GM21737 (cell line): ENCODE measurements around the gene XDH.
A peak's percentile ranks its signal among the peaks of the same experiment; 100 is the strongest.

Experiments
- ATAC-seq: cut with Tn5 transposase; IDR thresholded peaks from one replicate; pipeline ENCODE4 v1.9.1; 2021; ENCODE audit warnings: mild to moderate bottlenecking, moderate library complexity; ENCODE audit not compliant: unreplicated experiment

Gene XDH

DNA sequence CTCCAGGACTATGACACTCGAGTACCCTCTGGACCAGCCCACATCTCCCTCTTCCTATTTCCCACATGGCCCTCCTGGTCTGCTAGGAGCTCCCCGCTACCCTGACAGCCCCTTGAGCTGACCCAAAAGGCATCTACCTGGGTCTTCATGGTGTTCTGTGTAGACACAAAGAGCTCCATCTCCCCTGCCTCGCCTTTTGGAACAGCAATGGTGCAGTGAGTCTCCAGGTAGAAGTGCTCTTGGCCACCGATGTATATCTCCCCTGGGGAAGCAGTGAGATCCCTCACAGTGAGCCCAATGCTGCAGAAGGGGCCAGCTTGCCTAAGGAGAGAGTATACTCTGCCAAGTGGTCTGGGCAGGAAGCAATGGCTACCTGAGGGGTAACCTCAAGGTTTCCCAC, 47.8 kb downstream of the XDH start:
- no peak for ATAC-seq

DNA sequence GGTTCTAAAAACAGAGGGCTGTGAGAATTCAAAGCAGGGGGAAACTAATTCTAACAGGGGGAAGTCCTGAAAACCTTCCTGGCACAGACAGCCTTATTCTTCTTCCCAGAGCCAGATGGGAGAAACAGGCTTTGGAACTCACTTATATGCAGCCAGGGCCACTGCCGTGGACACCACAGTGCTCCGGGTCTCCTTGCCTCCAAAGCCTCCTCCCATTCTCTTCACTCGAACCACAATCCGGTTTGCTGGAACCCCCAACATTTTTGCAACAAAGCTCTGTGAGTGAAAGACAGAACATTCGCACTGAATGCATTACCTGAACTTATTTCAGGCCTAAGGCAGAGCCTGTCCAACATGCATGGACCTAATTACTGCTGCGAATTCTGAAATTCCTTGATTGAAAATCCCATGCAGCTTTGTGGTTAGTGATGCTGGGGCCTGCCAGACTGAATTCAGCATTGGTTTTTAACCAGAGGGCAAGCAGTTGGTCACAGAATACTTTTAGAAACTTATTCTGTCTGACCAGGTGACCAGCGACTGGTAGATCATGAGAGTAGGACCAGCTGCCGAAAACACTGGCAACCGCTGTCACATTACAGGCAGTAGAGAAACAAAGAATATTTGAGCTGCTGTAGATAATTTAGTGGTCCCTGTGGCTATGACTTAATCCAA, 48.6 kb downstream of the XDH start:
- no peak for ATAC-seq

DNA sequence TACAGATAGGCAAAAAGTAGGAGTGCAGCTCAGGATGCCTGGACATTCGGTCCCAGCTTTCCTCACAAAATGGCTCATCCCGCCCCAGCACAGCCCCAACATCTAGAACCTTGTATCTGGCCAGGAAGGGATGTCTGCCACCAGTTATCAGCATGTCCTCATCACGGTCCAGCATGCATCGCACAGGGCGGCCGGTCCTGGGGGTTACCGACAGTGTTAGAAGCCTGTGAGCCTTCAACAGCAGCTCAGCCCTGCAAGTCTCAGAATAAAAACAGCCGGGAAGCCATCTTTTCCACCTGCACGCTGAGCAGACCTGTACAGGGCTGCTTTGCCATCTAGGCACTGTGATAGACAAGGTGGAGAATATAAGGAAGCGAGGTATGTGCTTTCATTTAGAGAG, 49.2 kb downstream of the XDH start:
- ATAC-seq: no peak

DNA sequence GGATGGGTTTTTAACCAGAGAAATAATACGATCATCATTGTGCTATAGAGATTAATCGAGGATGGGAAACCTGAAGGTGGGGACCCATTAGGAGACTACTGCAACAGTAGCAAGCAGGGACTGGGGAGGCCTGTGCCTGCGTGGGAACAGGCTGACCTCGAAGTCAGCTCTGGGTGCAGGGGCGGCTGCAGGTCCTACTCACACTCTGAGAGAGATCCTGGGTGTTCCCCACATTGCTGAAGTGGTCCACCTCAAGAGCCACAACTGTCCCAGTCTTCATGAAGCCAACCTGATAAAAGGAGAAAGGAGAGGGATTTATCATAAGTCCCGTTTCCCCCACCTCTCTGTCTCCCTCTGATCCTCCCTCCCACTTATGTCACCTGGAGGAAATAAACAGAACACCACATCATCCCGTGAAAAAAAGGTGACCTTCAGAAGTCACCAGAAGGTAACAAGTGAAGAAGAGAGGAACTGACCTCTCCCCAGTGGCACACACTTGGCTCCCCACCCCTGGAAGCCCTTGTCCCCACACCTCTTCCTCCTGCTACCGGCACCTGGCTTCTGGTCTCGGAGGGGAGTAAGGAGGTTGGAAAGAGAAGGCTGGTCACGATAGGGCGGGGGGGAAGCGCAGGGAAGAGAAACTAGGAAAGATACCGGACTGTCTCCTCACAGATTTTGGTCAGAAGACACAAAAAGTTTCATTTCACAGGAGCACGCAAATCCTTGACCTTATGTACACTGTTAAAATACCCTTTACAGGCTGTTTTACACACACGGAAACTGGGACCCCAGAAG, 50.4 kb downstream of the XDH start:
- no peak for ATAC-seq

DNA sequence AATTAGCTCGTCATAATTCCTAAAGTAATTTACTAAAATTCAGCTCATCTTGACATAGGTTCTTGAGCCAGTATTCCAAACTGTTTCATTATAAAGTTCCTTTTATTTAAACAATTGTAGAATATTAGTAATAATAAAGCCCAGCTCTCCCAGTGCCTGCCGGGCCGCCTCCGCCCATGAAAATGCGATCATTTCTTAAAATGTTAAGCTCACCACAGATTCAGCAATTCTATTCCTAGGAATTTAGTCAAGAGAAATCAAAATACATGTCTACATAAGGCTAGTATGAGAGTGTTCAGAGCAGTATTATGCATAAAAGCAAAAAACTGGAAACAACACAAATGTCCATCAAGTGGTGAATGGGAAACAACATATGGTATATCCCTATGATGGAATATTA, 52.0 kb downstream of the XDH start:
- ATAC-seq: no peak

DNA sequence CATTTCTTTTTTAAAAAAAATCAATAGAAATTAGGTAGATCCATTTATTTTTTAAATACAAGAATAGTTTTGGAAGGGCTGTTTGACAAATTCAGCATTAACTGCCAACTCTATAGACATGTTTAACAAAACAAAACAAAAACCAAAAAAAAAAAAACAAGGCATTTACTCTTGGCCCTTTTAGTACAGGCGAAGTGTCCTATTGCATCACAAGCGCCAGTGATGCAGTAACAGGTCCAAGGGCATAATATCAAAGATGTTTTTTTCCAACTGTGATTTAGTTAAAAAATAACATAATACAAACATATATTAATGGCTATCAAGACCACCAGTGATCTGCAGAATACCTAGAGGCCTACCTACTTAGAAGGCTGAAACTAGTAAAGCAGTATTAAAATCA, 55.3 kb downstream of the XDH start:
- no peak for ATAC-seq

DNA sequence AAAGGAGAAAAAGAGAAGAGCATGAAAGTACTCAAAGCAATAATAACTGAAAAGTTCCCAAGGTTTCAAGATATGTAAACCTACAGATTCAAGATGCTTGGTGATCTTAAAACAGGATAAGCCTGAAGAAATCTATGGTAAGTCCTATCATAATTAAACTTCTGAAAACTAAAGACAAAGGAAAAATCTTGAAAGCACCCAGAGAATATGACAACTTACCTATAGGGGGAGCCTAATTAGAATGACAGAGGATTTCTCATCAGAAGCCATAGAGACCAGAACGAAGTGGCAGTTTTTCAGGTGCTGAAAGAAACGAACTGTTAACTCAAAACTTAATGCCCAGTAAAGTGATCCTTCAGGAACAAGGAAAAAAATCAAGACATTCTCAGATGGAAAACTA, 59.7 kb downstream of the XDH start:
- no peak for ATAC-seq

DNA sequence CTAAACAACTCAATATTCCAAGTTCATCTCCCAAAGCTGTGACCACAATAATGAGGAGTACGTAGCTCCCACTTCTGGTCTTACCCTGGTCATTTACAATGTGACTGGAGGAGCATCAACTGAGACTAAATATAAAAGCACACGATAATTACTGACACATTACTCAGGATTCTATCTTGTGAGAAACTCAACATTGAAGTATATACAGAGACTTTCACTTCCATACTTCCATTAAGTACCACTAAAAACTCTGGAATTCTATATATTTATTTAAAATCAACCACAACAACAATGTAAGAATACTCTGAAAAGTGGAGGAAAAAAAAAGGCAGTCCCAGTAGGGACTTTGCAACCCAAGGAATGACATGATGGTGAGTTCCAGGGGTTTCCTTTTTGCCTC, 61.4 kb downstream of the XDH start:
- ATAC-seq: no peak

DNA sequence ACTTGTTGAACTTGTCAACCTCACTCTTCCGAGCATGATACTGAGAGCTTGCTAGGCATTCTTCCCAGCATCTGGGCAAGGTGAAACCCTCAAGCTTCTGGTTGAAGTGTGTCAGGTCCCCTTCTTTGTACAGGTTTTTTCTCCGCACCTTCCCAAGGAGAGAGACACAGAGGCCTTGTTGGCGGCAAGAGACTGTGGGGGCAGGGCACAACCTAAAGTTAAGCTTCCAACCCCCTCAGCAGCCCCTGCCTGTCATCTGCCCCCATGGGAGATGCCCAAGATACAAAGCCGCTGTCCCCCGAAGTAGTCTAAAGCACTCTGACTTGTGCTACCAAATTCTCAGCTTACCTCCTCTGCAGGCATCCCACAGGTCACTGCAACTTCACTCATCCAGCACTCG, 64.9 kb downstream of the XDH start:
- ATAC-seq: no peak

DNA sequence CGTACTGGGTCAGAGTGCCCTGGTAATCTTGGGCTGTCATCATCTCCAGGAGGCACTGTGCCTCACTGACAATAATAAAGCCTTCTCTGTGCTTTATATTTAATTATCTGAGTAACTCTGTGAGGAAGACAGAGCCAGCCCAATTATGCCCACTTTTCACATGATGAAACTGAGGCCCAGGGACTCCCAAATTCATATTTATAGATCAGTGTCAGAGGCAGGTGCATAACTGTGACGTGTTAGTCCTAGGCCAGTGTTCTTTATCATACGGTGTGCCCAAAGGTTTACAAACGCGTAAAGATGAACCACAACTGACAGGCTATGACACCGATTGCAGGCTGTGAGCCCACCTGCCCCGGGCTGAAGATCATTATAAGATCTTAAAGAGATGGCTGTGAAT, 65.4 kb downstream of the XDH start:
- ATAC-seq: no peak

DNA sequence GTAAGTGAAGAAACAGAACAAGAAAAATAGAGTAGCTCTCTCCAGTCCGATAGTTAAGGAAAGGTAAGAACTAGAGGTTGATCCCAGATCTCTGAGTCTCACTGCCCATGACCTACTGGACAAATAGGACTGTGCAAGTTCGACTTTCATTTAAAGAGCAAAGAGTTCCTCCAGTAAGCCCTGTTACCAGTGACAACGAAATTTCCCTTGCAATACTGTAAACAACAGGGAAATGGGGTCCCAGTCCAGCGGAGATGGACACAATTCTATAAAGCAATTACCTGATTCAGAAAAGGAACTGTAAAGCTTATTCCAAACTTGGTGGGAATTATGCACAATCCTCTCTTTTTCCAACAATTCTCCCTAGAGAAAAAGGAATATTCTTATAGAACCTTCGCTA, 65.9 kb downstream of the XDH start:
- ATAC-seq: no peak

DNA sequence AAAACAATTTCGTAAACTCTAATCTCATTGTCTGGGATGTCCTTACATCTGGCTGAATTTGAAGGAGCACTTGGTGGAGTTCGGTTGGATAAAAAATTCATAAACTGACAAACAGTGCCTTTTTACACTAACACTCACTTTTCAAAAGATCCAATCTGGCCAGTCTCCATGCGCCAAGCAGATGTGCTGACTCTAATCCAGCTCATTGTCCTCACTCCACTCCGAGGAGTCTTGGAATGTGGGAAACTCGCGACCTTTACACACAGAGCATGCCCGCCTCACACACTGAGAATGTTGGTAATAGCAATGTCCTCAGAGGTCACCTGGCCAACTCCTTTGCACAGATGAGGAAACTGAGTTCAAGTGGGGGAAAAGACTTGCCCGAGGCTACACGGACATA, 66.8 kb downstream of the XDH start:
- ATAC-seq: no peak

DNA sequence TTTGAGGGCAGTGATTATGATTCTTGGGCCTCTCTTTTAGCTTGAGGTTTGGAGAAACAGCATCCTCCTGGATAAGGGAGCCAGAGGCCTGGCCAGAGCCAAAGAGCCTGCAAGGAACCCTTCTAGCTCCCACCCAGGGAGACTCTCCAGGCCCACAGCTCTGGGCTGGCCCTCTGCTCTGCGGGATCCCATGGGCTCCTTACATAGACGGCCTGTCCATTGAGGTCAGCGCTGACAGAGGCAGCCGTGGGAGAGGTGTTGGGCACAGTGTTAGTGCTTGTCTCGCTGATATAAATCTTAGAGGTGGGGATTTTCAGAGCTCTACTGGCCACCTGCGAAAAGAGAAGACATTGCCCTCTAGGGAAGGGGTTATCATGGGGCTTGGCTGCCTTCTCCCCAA, 67.2 kb downstream of the XDH start:
- ATAC-seq: no peak

DNA sequence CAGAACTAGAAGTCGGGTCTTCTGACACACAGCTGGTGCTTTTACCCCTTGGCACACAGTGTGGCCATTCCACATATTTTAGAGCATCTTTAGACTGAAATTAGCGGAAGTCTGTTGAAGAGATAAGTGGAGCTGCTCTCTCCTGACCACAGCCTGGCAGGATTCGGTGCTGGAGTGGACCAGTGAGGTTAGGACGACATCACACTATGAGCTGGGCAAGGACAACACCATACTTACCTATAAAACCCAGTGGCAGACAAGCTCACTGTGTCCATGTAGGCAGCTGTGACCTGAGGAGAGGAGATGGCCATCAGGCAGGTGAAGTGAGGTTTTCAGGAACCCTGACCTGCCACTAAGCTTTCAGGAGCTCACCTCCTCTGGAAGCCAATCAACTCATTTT, 70.1 kb downstream of the XDH start:
- no peak for ATAC-seq

DNA sequence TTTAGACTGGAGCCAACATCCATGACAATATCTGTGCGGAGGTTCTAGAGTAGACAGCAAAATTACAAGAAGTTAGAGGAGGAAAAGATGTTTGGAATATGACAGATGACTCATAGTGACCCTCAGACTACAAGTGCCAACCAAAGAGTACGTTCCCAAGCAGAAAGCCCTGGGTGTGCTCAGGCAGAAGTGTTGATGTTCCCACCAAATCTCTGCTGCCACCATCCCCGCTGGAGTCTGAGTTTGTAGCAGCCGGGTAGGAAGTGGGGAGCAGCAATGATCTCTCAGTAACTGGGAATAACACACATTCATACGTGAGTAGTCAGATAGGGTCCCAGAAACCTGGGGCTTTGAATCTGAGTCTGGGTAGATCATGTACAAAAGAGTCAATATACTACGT, 73.2 kb downstream of the XDH start:
- no peak for ATAC-seq

DNA sequence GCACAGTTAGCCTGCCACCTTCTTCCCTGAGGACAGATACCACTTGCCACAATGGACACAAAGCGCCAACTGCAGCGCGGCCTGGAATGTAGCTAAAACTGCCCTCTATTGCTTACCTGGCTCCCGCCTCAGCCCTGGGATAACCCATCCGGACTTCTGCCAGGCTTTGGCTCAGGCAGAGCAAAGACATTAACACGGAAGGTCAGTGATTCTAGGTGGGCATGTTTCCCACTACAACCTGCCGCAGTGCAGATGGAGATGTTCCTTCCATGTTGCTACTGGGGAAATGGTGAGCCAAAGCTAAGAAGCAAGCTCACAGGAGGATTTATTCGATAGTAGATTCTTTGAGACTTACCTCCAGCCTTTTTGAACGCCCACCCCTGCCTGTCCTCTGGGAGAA, 74.8 kb downstream of the XDH start:
- ATAC-seq: no peak

DNA sequence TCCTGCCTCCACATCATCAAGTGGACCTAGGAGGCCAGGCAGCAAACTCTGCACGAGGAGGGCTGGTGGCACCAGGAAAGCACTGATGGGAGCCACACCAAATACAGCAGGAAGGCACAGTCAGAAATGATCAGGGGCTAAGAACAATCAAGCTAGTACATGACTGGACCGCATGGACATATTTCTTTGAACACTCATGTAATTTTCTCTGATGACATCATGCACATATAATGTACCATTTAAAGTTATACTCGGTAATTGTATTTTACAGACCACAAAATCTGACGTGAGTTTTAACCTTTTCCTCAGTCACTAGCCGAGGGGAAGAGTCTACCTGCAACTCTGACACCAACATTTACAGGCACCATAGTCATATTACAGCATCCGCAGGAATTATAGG, 76.7 kb downstream of the XDH start:
- no peak for ATAC-seq

DNA sequence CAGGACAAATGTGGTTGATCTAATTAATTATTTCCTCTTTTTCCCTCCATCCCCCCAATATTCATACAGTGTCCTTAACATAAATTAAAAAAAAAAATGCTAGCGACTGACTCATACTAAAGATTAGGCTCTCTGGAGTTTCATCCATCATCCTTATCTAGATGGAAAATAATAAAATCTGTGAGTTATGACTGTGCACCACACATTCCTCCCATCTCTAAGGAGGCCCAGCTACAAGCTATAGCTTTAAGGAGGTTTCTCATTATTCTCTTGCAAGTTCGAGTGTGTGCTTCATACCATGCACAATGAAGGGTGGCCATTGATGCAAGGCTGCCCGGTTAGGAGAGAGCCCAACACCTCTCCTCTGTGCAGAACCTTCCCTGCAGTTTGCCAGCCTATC, 77.3 kb downstream of the XDH start:
- ATAC-seq: no peak

DNA sequence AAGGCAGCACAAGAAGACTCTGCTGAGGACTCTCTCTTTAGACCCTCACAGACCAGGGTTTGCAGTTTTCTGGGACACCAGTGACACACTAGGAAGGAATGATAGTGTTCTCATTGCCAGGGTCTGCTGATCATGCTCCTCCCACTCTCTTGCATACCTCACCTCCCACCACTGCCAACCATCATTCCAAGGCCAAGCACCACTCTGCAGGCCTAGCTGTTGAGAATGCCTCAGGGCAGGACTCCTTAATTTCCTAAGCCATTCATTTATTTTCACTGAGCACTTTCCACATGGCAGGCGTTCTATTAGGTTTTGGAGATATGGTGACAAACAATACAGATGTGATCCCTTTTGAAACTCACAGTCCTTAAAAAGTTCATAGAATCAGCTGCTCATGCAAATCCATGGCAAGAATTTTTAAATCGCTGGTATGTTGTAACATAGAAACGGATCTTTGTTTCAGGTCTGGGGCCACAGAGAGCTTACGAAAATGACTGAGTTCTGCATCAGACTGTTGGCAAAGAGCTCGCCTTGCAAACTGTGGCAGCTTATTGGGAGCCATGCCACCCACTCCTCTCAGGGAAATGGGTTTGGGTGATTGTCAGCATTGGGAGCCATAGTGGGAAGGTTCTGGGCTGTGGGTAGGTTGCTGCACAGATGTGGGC, 78.5 kb downstream of the XDH start:
- ATAC-seq: no peak

DNA sequence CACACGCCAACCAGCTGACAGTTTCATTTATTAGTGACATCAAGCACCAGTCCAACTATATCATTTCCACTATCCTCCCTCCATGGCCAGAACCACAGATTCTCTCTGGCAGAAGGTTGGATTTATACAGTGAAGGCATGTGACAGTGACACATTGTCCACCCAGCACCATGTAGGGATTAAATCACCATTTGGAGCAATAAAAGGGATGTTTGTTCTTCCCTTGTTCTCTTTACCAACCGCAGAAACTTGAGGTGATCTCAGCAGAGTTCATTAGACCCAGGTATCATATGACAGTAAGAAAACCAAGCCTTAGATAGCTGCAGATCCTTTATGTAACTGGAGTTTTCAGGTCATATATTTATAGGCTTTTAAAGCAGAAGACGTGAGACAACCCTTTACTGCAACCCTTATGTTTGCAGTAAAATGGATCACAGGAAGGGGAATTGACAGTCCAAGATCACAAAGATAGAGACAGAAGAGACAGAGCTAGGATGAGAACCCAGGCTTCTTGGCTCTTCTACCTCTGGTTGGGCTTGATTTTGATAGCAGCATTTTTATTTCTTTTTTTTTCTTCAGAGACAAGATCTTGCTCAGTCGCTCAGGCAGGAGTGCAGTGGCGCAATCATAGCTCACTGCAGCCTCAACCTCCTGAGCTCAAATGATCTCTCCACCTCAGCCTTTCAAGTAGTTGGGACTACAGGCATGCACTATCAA, 80.1 kb downstream of the XDH start:
- ATAC-seq: no peak

DNA sequence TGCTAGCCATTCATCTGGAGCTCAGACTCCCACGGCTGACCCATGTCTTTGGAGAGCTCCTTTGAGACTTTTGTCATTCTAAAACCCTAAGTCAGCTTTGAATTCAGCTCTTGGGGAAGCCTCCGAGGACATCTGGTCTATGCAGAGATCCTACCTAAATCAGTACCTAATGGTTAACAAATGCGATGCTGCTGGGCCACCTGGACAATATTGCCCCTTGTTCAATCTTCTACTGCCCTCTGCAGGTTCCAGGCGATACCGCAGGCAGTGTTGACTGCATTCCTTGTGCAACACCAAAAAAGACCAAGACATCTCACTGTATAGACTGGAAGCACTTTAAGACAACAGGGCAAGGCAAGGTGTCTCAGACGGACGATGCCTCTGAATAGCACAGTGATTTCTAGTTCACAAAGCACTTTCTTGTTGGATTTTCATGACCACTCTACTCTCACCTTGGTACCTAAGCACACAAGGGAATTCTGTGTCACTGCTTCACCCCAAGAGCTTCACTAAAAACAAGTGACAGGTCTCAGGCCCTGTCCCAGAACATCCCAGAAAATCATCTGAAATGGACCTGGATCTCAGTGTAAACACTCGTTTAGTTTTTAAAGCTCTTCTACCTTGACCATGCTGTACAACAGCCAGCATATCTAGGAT, 80.9 kb downstream of the XDH start:
- ATAC-seq: peak; percentile 67
